Activated CD4-positive, alpha-beta memory T cell treated with anti-CD3 and anti-CD28 coated beads, Interleukin-2, amount 10 ng/mL, durations not matched to agents 7 days and 5 days (primary cell): ENCODE data around the gene CALML6. TPM values are rescaled to one million over a fixed set of nuclear protein-coding genes. Genes with fewer than 3 reads are reported as not detected.
A peak's percentile ranks its signal among the peaks of the same experiment; 100 is the strongest.

Experiments used
- CTCF ChIA-PET: fragments of 350-600 bp; sonication (Branson Sonifier 250); formaldehyde crosslinking; loops from one replicate; lab custom pipeline; 2021; ENCODE audit warnings: antibody characterized with exemption, inconsistent platforms; lab: Charles Lee
- POLR2A ChIA-PET: fragments of 350-600 bp; sonication (Branson Sonifier 250); formaldehyde crosslinking; loops from one replicate; lab custom pipeline; 2021; ENCODE audit warnings: antibody characterized with exemption; lab: Charles Lee
- DNase-seq: peaks from one replicate; pipeline ENCODE4 v3.0.0-alpha.2; 2020
- H3K27ac Mint-ChIP-seq: one replicate; pipeline ENCODE4 v1.8.0; 2021; ENCODE audit warnings: mild to moderate bottlenecking, mixed read lengths
- H3K27me3 Mint-ChIP-seq: one replicate; pipeline ENCODE4 v1.8.0; 2021; ENCODE audit warnings: mixed read lengths
- H3K36me3 Mint-ChIP-seq: one replicate; pipeline ENCODE4 v1.8.0; 2021; ENCODE audit warnings: low read depth, mixed read lengths
- H3K4me1 Mint-ChIP-seq: one replicate; pipeline ENCODE4 v1.8.0; 2021; ENCODE audit warnings: mixed read lengths
- H3K4me3 Mint-ChIP-seq: one replicate; pipeline ENCODE4 v1.8.0; 2021; ENCODE audit warnings: mild to moderate bottlenecking, mixed read lengths
- H3K9me3 Mint-ChIP-seq: one replicate; pipeline ENCODE4 v1.8.0; 2021; ENCODE audit warnings: mixed read lengths
- total RNA-seq, 2 experiments: library from RNA; stranded (reverse); gene quantifications; one replicate each; pipeline ENCODE4 v1.2.3, GENCODE V29; 2021

CALML6 gene
- total RNA-seq, 2 experiments from 2014 or later = 0.25 to 0.38 TPM

- Mint-ChIP-seq H3K4me1 (peaks cover 3% of the 10 kb centered on the region), H3K9me3 (peaks cover 11% of the 10 kb centered on the region), H3K36me3 (peaks cover 3% of the 10 kb centered on the region), H3K27ac (no peak overlapping the region), H3K27me3 (no peaks in the 10 kb centered on the region), H3K4me3 (no peak overlapping the region)
- DNase-seq = no peak
- CTCF ChIA-PET = no interaction called here
- POLR2A ChIA-PET = no interaction called here
Observed at GRCh38 chr1:1950940-1951339, 35.9 kb downstream of the CALML6 start.

GRCh38 chr1:1954015-1954414 is 39.0 kb downstream of the CALML6 start:
- CTCF ChIA-PET = no interaction called here
- H3K27me3 Mint-ChIP-seq = no peaks in the 10 kb centered on the region
- no peak overlapping the region for H3K4me3 Mint-ChIP-seq
- DNase-seq = no peak
- peaks cover 11% of the 10 kb centered on the region for H3K9me3 Mint-ChIP-seq
- peaks cover 3% of the 10 kb centered on the region for H3K36me3 Mint-ChIP-seq
- POLR2A ChIA-PET = no interaction called here
- no peak overlapping the region for H3K27ac Mint-ChIP-seq
- peaks cover 3% of the 10 kb centered on the region for H3K4me1 Mint-ChIP-seq

DNA sequence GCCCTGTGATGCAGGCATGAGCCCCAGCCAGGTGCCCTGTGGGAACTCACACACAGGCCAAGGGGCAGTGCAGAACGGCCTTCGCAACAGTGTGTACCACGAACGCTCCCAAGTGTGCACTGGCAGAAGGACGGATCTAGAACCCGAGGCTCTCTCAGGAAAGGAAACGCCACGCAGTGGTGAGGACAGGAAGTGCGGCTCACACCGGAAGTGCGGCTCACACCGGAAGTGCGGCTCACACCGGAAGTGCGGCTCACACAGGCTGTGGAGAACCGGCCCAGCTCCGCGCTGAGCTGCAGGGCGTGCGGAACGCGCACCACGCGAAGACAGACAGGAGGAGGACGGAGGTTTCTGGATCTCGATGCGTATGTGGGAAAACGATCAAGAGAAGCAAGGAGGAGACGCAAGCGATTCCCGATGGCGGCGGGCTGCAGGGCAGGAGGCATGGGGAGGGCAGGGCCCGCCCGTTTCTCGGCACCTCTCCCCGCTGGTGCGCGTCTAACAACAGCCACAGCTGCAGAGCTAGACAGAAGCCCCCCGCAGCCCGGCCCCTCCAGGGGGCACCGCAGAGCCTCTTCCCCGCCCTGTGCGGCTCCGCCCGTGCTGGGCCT is 39.9 kb downstream of the CALML6 start:
- Mint-ChIP-seq H3K36me3 (peaks cover 3% of the 10 kb centered on the region), H3K9me3 (peaks cover 11% of the 10 kb centered on the region), H3K27ac (no peak overlapping the region), H3K4me1 (peaks cover 3% of the 10 kb centered on the region), H3K4me3 (no peak overlapping the region), H3K27me3 (no peaks in the 10 kb centered on the region)
- DNase-seq = no peak
- ChIA-PET POLR2A (no interaction called here), CTCF (interaction anchor here (2.2 kb wide), 1 partner anchor 90 kb away, joined by 6 read pairs; no protein-coding TSS in a partner anchor)

DNA sequence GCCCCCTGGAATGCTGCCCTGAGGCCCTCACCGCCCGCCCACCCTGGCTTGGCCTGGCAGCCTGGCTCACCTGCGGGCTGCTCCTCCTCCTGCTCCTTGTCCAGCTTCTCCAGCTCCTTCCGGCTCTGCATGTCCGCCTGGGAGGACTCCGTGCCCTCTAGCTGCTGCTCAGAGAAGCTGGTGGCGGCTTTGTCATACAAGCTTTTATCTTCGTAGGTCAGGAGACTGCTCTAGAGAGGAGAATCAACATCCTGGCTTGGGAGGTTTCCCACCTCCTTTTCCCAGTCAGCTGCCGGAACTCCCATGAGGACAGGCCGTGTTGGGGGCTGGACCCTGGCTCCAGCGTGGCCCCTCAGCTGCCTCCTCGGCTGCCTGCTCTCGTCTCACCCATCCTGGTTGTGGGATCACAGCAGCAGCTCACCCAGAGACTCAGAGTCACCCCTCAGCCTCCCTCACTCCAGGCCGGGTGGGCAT is 40.6 kb downstream of the CALML6 start:
- H3K36me3 Mint-ChIP-seq = peaks cover 3% of the 10 kb centered on the region
- peaks cover 3% of the 10 kb centered on the region for H3K27me3 Mint-ChIP-seq
- peaks cover 10% of the 10 kb centered on the region for H3K9me3 Mint-ChIP-seq
- no peak overlapping the region for H3K27ac Mint-ChIP-seq
- ChIA-PET POLR2A (no interaction called here), CTCF (interaction anchor here (2.2 kb wide), 1 partner anchor 89 kb away, joined by 6 read pairs; no protein-coding TSS in a partner anchor)
- H3K4me1 Mint-ChIP-seq = peaks cover 3% of the 10 kb centered on the region
- no peak for DNase-seq
- H3K4me3 Mint-ChIP-seq = no peak overlapping the region

- Mint-ChIP-seq H3K4me1 (peaks cover 3% of the 10 kb centered on the region), H3K27ac (no peak overlapping the region), H3K36me3 (no peaks in the 10 kb centered on the region), H3K27me3 (peaks cover 7% of the 10 kb centered on the region), H3K4me3 (no peak overlapping the region), H3K9me3 (peaks cover 5% of the 10 kb centered on the region)
- no peak for DNase-seq
- POLR2A ChIA-PET = no interaction called here
- CTCF ChIA-PET = interaction anchor here (2.2 kb wide), 1 partner anchor 89 kb away, joined by 6 read pairs; no protein-coding TSS in a partner anchor
Observed at GRCh38 chr1:1956101-1956500, 41.0 kb downstream of the CALML6 start.

DNA sequence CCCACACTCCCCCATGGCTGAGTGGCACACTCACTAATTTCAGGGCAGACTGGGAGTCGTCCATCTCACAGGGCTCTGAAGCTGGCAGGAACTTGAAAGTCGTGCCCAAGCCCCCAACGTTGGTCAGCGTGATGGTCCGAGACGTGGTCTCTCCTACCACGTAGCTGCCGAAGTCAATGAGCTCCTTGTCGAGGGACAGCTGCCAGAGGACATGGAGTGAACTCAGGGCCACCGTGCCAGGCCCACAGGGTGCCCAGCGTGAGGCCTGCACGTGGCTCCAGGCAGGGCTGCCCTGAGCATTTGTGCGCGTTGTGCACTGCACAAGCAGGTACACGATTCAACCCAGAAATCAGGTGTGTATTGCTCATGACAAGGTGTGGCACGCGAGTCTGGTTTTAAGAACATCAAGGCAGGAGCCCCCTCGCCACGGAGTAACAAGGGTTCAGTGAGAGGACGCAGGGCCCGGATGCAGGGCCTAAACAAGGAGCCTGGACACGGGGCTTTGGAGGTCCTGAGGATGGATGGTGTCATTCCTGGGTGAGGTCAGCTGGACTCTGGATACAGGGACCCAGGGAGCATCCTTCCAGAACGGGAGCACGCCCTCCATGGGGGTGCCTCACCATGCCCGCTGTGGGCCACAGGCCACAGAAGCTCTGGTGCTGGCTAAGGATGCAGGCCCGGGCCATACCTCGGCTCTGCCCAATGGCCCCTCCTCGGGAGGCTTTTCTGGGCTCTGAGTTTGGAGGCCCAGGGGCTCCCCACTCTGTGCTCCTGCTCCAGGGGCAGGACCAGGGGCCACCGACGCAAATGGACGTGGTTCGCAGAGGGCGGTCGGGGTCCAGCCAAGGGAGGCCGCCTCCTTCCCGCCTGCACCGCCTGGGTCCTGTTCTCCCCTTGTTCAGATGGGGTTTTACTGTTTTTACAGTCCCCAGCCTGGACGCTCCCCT is 41.8 kb downstream of the CALML6 start:
- H3K4me1 Mint-ChIP-seq = peaks cover 3% of the 10 kb centered on the region
- no peaks in the 10 kb centered on the region for H3K9me3 Mint-ChIP-seq
- no peaks in the 10 kb centered on the region for H3K36me3 Mint-ChIP-seq
- peaks cover 10% of the 10 kb centered on the region for H3K27me3 Mint-ChIP-seq
- H3K27ac Mint-ChIP-seq = no peak overlapping the region
- CTCF ChIA-PET = interaction anchor here (2.2 kb wide), 1 partner anchor 88 kb away, joined by 6 read pairs; no protein-coding TSS in a partner anchor
- DNase-seq = no peak
- H3K4me3 Mint-ChIP-seq = no peak overlapping the region
- POLR2A ChIA-PET = no interaction called here

- H3K36me3 Mint-ChIP-seq = no peaks in the 10 kb centered on the region
- H3K27me3 Mint-ChIP-seq = peaks cover 10% of the 10 kb centered on the region
- H3K4me3 Mint-ChIP-seq = no peak overlapping the region
- no peaks in the 10 kb centered on the region for H3K9me3 Mint-ChIP-seq
- DNase-seq = no peak
- ChIA-PET POLR2A (no interaction called here), CTCF (no interaction called here)
- H3K27ac Mint-ChIP-seq = no peak overlapping the region
- H3K4me1 Mint-ChIP-seq = peaks cover 3% of the 10 kb centered on the region
Observed at GRCh38 chr1:1957533-1957961, 42.5 kb downstream of the CALML6 start.

DNA sequence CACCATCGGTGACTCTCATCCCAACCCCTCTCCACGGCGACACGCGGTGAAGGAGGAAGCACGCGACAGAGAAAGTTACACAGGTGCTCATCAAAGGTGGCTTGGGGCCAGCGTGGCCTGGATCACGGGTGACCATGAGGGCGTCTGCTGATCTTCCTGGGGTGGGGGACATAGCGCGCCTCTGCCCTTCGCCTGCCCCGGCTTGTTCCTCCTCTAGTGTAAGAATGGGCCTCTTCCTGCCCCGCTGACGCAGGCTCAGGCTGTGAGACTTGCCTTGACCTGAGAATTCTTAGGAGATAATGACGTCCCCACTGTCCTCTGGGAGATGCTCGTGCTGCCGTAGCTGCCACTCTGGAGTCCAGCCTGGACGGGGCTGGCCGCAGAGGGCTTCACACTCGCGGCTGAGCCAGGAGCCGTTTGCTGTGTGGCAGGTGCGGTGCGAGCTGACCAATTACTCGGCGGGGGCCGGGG is 43.0 kb downstream of the CALML6 start:
- Mint-ChIP-seq H3K27me3 (peaks cover 10% of the 10 kb centered on the region), H3K4me3 (no peak overlapping the region), H3K9me3 (no peaks in the 10 kb centered on the region), H3K36me3 (no peaks in the 10 kb centered on the region), H3K4me1 (peaks cover 3% of the 10 kb centered on the region), H3K27ac (no peak overlapping the region)
- ChIA-PET POLR2A (no interaction called here), CTCF (no interaction called here)
- DNase-seq = no peak

DNA sequence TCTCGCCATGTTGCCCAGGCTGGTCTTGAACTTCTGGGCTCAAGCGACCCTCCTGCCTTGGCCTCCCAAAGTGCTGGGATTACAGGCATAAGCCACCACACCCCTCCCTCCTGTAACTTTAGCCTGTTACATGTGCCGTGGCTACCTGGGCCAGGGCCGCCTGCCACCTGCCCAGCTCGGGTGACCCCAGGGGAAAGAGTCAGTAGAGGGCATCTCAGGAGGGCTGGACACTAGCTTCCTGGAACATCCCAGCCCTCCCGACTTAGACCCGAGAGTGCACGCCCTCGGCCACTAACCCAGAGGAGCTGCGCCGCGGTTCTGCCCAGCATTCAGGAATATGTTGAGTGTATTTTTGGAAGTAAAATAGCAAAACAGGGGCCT is 44.4 kb downstream of the CALML6 start:
- no peak overlapping the region for H3K4me3 Mint-ChIP-seq
- POLR2A ChIA-PET = no interaction called here

GRCh38 chr1:1959840-1960479 is 44.9 kb downstream of the CALML6 start:
- H3K36me3 Mint-ChIP-seq = no peaks in the 10 kb centered on the region
- H3K9me3 Mint-ChIP-seq = no peaks in the 10 kb centered on the region
- POLR2A ChIA-PET = no interaction called here
- no peak overlapping the region for H3K27ac Mint-ChIP-seq
- peaks cover under 1% of the 10 kb centered on the region for H3K4me1 Mint-ChIP-seq
- DNase-seq = peak; percentile 73
- H3K4me3 Mint-ChIP-seq = no peak overlapping the region
- CTCF ChIA-PET = interaction anchor here (0.8 to 4.5 kb wide), 3 partner anchors 36 to 179 kb away, joined by 3 to 28 read pairs (median 7); no protein-coding TSS in a partner anchor
- H3K27me3 Mint-ChIP-seq = peaks cover 10% of the 10 kb centered on the region

More for the DNA sequence above, 44.4 kb downstream of the CALML6 start:
- Mint-ChIP-seq H3K4me1 (peaks cover 3% of the 10 kb centered on the region), H3K36me3 (no peaks in the 10 kb centered on the region), H3K27ac (no peak overlapping the region), H3K9me3 (no peaks in the 10 kb centered on the region), H3K27me3 (peaks cover 10% of the 10 kb centered on the region)
- no peak for DNase-seq
- CTCF ChIA-PET = interaction anchor here (4.5 kb wide), 1 partner anchor 85 kb away, joined by 28 read pairs; no protein-coding TSS in a partner anchor

GRCh38 chr1:1960480-1961196 is 45.6 kb downstream of the CALML6 start:
- Mint-ChIP-seq H3K27ac (no peak overlapping the region), H3K36me3 (no peaks in the 10 kb centered on the region), H3K4me1 (no peaks in the 10 kb centered on the region), H3K4me3 (no peak overlapping the region), H3K9me3 (no peaks in the 10 kb centered on the region), H3K27me3 (peaks cover 10% of the 10 kb centered on the region)
- ChIA-PET POLR2A (no interaction called here), CTCF (interaction anchor here (0.8 to 4.5 kb wide), 4 partner anchors 36 to 179 kb away, joined by 3 to 28 read pairs (median 6); no protein-coding TSS in a partner anchor)
- no peak for DNase-seq

- Mint-ChIP-seq H3K36me3 (no peaks in the 10 kb centered on the region), H3K27me3 (peaks cover 10% of the 10 kb centered on the region), H3K4me1 (no peaks in the 10 kb centered on the region), H3K27ac (no peak overlapping the region), H3K4me3 (no peak overlapping the region), H3K9me3 (no peaks in the 10 kb centered on the region)
- CTCF ChIA-PET = interaction anchor here (4.5 kb wide), 1 partner anchor 81 kb away, joined by 28 read pairs; no protein-coding TSS in a partner anchor
- no peak for DNase-seq
- POLR2A ChIA-PET = no interaction called here
Observed at GRCh38 chr1:1962752-1963151, 47.7 kb downstream of the CALML6 start.
